ENCODE results near the gene SLCO4A1.

The SLCO4A1 gene

DNA sequence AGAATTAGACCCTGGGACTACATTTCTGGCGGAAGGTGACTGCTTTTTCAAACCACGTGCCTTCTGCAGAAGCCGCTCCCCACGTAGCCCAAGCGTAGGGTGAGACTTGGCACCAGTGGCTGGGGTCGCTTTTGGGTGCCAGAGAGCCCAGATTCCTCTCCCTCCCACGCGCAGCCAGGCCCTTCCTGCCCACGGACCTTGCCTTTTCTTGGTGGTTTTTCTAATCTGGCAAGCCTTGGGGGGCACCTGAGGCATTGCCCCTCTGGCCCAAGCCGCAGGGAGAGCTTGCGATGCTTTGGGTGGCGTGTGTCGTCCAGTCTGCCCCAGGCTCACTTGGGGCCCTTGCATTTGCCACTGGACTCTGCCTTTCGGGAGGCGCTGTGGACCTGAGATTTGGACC is 3.3 kb downstream of the SLCO4A1 start:
- no peak for DNase-seq (ENCODE audit: low read depth)
- H3K4me3 ChIP-seq (ENCODE audit: low read length), result no peak overlapping the region
- TF ChIP-seq, protein P1, sequence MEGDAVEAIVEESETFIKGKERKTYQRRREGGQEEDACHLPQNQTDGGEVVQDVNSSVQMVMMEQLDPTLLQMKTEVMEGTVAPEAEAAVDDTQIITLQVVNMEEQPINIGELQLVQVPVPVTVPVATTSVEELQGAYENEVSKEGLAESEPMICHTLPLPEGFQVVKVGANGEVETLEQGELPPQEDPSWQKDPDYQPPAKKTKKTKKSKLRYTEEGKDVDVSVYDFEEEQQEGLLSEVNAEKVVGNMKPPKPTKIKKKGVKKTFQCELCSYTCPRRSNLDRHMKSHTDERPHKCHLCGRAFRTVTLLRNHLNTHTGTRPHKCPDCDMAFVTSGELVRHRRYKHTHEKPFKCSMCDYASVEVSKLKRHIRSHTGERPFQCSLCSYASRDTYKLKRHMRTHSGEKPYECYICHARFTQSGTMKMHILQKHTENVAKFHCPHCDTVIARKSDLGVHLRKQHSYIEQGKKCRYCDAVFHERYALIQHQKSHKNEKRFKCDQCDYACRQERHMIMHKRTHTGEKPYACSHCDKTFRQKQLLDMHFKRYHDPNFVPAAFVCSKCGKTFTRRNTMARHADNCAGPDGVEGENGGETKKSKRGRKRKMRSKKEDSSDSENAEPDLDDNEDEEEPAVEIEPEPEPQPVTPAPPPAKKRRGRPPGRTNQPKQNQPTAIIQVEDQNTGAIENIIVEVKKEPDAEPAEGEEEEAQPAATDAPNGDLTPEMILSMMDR (conservative IDR thresholded peaks at IDR 0.05; ENCODE audit: low read length), result no peak

DNA sequence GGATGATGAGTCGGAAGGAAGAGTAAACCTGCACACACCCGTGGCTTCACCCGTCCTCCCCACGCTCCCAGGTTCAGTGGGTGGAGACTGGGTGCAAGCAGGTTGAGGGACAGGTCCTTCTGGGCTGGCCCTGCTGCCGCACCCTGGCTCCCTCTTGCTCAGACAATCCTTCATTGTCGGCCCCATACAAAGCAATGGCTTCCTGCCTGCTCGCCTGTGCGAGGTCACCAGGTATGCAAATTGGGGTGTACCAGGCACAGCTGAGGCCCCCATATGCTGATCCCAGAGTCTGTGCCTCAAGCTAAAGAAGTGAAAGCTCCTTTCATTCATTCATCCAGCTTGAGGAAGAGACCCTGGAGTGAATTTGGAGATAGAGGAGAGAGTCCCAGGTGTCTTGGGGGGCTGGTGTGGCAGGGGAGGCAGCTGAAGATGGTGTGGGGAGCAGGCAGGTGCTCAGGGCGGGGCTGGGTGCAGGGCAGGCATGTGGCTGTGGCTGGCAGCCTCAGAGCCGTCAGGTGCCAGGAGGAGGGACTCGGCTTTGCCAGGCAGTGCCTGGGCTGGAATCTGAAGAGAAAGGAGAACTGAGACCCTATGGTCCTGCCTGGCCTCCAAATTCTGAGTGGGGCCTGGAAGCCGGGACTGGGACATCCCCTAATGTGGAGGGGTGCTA is 4.7 kb downstream of the SLCO4A1 start:
- no peak overlapping the region for H3K4me3 ChIP-seq (ENCODE audit: low read length)
- no peak for DNase-seq (ENCODE audit: low read depth)
- TF ChIP-seq, protein P1 (conservative IDR thresholded peaks at IDR 0.05; ENCODE audit: low read length), result no peak

DNA sequence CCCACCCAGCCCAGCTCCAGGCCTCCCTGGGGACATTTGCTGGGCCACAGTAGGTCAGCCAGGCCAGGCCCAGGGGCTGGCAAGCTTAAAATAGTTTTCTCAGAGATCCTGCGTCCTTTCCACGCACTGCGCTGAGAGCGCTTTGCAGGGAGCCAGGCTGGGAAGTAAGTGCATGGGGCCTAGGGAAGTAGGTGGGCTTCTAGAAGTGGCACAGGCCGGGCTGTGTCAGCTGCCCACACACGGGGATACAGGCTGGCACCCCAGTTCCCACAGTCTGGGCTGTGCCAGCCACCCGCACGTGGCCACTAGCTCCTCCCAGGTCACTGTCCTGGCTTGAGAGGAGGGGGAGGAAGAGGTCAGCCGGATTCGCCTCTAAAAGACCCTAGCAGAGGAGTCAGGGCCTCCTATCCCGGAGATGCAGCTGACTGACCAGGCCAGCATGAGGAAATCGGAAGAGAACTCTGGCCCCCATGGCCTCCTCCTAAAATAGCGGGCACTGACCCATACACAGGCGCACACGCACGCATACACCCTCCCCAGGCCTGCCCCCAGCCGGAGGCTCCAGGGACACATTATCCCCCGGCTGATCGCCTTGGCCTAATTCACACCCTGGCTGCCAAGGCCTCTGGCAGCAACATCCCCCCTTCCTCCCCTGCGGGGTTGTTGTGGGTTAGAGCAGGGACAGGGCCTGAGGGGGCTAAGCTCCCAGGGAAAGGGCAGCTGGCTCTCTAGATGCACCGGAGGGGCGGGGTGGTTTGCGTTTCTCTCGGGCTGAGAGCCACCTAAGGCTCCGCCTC is 5.4 kb downstream of the SLCO4A1 start:
- DNase-seq (ENCODE audit: low read depth), result no peak
- TF ChIP-seq, protein P1 (conservative IDR thresholded peaks at IDR 0.05; ENCODE audit: low read length), result no peak
- no peak overlapping the region for H3K4me3 ChIP-seq (ENCODE audit: low read length)

DNA sequence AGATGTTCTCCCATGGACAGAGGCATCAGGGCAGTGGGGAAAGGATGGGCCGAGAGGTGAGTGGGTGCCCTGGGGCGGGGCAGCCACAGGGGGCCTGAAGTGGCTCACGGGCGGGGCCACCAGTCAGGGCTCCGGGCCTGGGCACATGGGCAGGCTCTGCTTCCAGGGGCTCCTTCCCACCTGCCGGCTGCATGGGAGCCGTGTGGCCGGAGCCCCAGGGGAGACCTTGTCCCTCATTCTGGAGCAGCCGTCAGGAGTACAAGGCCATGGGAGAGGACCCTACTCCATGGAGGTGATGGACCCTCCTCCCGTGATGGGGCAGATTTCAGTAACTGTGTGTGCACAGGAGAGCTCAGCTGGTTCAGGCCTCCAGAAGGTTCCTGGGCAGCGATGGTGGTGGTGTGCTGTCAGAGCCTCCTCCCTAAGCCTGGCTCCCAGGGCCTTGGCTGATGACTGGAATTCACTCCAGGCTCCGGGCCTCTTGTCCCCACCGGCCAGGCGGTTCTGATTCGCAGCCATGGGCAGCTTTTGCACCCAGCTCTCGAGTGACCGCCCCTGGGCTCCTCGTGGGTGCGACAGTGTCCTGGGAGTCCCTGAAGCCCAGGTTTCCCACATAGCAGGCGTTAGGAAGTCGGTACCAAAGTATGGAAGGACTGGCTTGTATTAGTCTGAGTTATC is 6.2 kb downstream of the SLCO4A1 start:
- no peak for DNase-seq (ENCODE audit: low read depth)
- no peak overlapping the region for H3K4me3 ChIP-seq (ENCODE audit: low read length)
- TF ChIP-seq, protein P1 (conservative IDR thresholded peaks at IDR 0.05; ENCODE audit: low read length), result no peak

DNA sequence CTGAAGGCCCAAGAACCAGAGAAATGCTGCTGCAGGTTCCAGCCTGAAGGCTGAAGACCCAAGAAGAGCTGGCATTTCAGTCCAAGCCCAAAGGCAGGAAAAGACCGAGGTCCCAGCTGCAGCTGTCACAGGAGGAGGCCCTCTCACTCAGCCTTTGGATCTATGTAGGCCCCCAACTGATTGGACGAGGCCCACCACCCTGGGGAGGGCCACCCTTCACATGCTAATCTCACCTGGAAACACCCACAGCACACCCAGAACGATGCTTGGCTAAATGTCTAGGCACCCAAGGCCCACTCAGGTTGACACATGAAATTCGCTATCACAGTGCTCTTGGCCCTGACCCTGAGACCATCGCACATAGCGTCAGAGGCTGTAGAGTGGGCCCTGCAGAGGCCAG is 6.8 kb downstream of the SLCO4A1 start:
- H3K4me3 ChIP-seq (ENCODE audit: low read length), result no peak overlapping the region
- TF ChIP-seq, protein P1 (conservative IDR thresholded peaks at IDR 0.05; ENCODE audit: low read length), result no peak
- no peak for DNase-seq (ENCODE audit: low read depth)

DNA sequence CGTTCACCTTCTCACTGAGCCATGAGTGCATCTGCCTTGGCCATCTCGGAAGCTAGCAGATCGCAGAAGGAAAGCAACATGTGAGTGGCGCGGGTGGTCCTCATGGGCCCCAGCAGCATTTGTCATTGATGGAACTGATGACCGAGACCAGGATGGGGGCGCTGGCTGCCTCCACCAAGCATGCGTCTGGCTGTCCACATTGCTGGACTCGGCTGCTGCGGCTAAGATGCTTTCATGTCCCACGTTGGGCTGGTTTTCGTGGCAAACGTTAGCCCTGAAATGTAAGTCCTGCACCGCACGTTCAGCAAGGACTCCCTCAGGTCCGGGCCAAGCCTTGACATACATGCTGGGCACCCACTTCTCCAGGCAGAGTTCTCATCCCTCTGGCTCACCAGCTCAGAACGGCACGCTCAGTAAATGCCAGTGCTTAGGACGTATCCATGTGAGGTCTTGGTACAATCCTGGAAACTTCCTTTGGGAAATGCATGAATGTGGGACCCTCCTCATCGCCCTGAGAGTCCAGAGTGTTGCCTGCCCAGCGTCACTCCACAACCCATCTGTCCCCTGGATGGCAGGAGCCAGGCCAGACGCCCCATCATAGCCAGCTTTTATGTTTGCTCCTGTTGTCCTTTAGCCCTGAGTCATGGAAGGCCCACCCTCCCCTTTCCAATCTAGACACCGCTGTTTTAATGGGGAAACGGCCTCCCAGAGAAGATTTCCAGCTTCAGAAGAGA is 8.4 kb downstream of the SLCO4A1 start:
- no peak for DNase-seq (ENCODE audit: low read depth)
- TF ChIP-seq, protein P1 (conservative IDR thresholded peaks at IDR 0.05; ENCODE audit: low read length), result no peak
- H3K4me3 ChIP-seq (ENCODE audit: low read length), result no peak overlapping the region
